GM23338 (cell line): ENCODE measurements around the gene DCDC2. TPM values are rescaled to one million over a fixed set of nuclear protein-coding genes. Genes with fewer than 3 reads are reported as not detected.
"Not testable (repeated sequence)": the region's sequence is repeated elsewhere in the genome, so short reads cannot be mapped to it uniquely, and the experiment has no call there.

ENCODE experiments used
- ATAC-seq: fragments of 200-7000 bp; cut with Tn5 transposase; 3 replicates; pipeline ENCODE4 v1.9.1; 2020
- DNase-seq: peaks from one replicate; pipeline ENCODE4 v3.0.0-alpha.2; 2015; ENCODE audit warnings: low spot score
- H2AFZ ChIP-seq: fragments of 200-600 bp; sonication (generic); 2 replicates; pipeline ENCODE4 v1.8.0; 2016; ENCODE audit warnings: antibody characterized with exemption, mild to moderate bottlenecking, moderate library complexity
- H3F3A ChIP-seq: fragments of 200-600 bp; sonication (generic); replicated peaks from 2 replicates; pipeline ENCODE4 v1.8.0; 2017; ENCODE audit warnings: antibody characterized with exemption, mixed run types, low read depth
- H3K27ac ChIP-seq: fragments of 200-600 bp; sonication (generic); 2 replicates; pipeline ENCODE4 v1.6.1; 2016; ENCODE audit warnings: low read depth
- H3K27me3 ChIP-seq: fragments of 200-600 bp; sonication (generic); 2 replicates; pipeline ENCODE4 v1.8.0; 2016; ENCODE audit warnings: mild to moderate bottlenecking, mixed run types, moderate library complexity; ENCODE audit not compliant: insufficient read depth
- H3K36me3 ChIP-seq: fragments of 200-600 bp; sonication (generic); 2 replicates; pipeline ENCODE4 v1.8.0; 2016; ENCODE audit warnings: mild to moderate bottlenecking; ENCODE audit not compliant: insufficient read depth
- H3K4me1 ChIP-seq: fragments of 200-600 bp; sonication (generic); 2 replicates; pipeline ENCODE4 v1.8.0; 2016; ENCODE audit warnings: mild to moderate bottlenecking, moderate library complexity; ENCODE audit not compliant: insufficient read depth
- H3K4me2 ChIP-seq: fragments of 200-600 bp; sonication (generic); 2 replicates; pipeline ENCODE4 v1.7.1; 2017; ENCODE audit warnings: mixed run types
- H3K4me3 ChIP-seq: fragments of 200-600 bp; sonication (generic); 2 replicates; pipeline ENCODE4 v1.6.1; 2016; ENCODE audit warnings: mixed run types
- H3K79me2 ChIP-seq: fragments of 200-600 bp; sonication (generic); replicated peaks from 2 replicates; pipeline ENCODE4 v1.8.0; 2017; ENCODE audit warnings: mild to moderate bottlenecking; ENCODE audit not compliant: insufficient read depth
- H3K9me2 ChIP-seq: fragments of 200-600 bp; sonication (generic); 2 replicates; pipeline ENCODE4 v1.8.0; 2017; ENCODE audit not compliant: insufficient read depth
- H4K20me1 ChIP-seq: fragments of 200-600 bp; sonication (generic); replicated peaks from 2 replicates; pipeline ENCODE4 v1.8.0; 2017; ENCODE audit warnings: mild to moderate bottlenecking; ENCODE audit not compliant: insufficient read depth
- H3K27ac Mint-ChIP-seq: 2 replicates; pipeline ENCODE4 v1.8.0; 2020; ENCODE audit warnings: inconsistent platforms, mild to moderate bottlenecking, moderate library complexity, mixed read lengths
- H3K27me3 Mint-ChIP-seq: 3 replicates; pipeline ENCODE4 v1.8.0; 2022; ENCODE audit warnings: low read depth, mild to moderate bottlenecking, moderate library complexity, mixed read lengths, inconsistent platforms; ENCODE audit not compliant: insufficient read depth, poor library complexity
- H3K36me3 Mint-ChIP-seq: 3 replicates; pipeline ENCODE4 v1.8.0; 2021; ENCODE audit warnings: low read depth, mild to moderate bottlenecking, inconsistent platforms, moderate library complexity, mixed read lengths
- H3K4me1 Mint-ChIP-seq: 3 replicates; pipeline ENCODE4 v1.8.0; 2020; ENCODE audit warnings: mild to moderate bottlenecking, inconsistent platforms, mixed read lengths
- H3K4me3 Mint-ChIP-seq: 3 replicates; pipeline ENCODE4 v1.8.0; 2021; ENCODE audit warnings: moderate library complexity, mild to moderate bottlenecking, inconsistent platforms, mixed read lengths
- H3K9me3 Mint-ChIP-seq: 3 replicates; pipeline ENCODE4 v1.8.0; 2020; ENCODE audit warnings: moderate library complexity, mild to moderate bottlenecking, inconsistent platforms, mixed read lengths
- ETS1 ChIP-seq: IDR thresholded peaks from 2 replicates; pipeline ENCODE4 v1.6.1; 2016; ENCODE audit warnings: antibody characterized with exemption
- NANOG ChIP-seq: IDR thresholded peaks from 2 replicates; pipeline ENCODE4 v1.6.1; 2016; ENCODE audit warnings: antibody characterized with exemption, borderline replicate concordance
- POLR2AphosphoS5 ChIP-seq: IDR thresholded peaks from 2 replicates; pipeline ENCODE4 v1.6.1; 2016; ENCODE audit warnings: antibody characterized with exemption, low read depth
- ZNF462 ChIP-seq: fragments of 250-450 bp; sonication (Bioruptor Pico); IDR thresholded peaks from 2 replicates; pipeline ENCODE4 v1.5.0; 2020; ENCODE audit warnings: mild to moderate bottlenecking, moderate library complexity
- polyA plus RNA-seq: library from polyadenylated mRNA; unstranded; fragments of >200 nt; fragmentation: Nextera tagmentation; extraction: Ambion mirVana; gene quantifications from 2 replicates; pipeline ENCODE4 v1.2.1, GENCODE V29; 2016
- total RNA-seq: library from RNA; depleted of rRNA; stranded (reverse); fragments of >200 nt; shearing (Covaris generic); gene quantifications from 2 replicates; pipeline ENCODE4 v1.2.3, GENCODE V29; 2014

The DCDC2 gene
- total and polyA plus RNA-seq, 2 experiments from 2014 or later, result 0.59 to 0.79 TPM

GRCh38 chr6:24400045-24401039, 42.5 kb upstream of the DCDC2 start:
- H3K27me3 Mint-ChIP-seq, result not testable (repeated sequence)

More at GRCh38 chr6:24400045-24401039, 42.5 kb upstream of the DCDC2 start:
- not testable (repeated sequence) for H2AFZ ChIP-seq, H4K20me1 ChIP-seq, H3K36me3 ChIP-seq, ATAC-seq, H3K27me3 ChIP-seq, H3K9me2 ChIP-seq, H3F3A ChIP-seq
- Mint-ChIP-seq H3K27ac (peak overlapping the region; percentile 94), H3K4me3 (peak overlapping the region; percentile 48), H3K36me3 (peaks cover 46% of the 10 kb centered on the region), H3K9me3 (peaks cover 32% of the 10 kb centered on the region), H3K4me1 (peaks cover 45% of the 10 kb centered on the region)
- TF ChIP-seq NANOG (peak; percentile 57; the same call in 1 of the 2 replicates), ZNF462 (CRISPR knock-in tag) (peak; percentile 32; the same call in 1 of the 2 replicates), ETS1 (0 out of 2 replicates have a peak, but pooled peaks have one; percentile 50), POLR2AphosphoS5 (0 out of 2 replicates have a peak, but pooled peaks have one; percentile 18)
- Histone ChIP-seq H3K4me2 (peak overlapping the region; percentile 83), H3K27ac (peak overlapping the region; percentile 99), H3K79me2 (peaks cover 36% of the 10 kb centered on the region), H3K4me1 (peaks cover 24% of the 10 kb centered on the region), H3K4me3 (peak overlapping the region; percentile 37)
- peak; percentile 60 for DNase-seq
